CD14-positive monocyte (primary cell): ENCODE measurements around the gene ARFGEF3. TPM values are rescaled to one million over a fixed set of nuclear protein-coding genes. Genes with fewer than 3 reads are reported as not detected.

ENCODE experiments used
- DNase-seq, 3 donors: peaks; one replicate each; pipeline ENCODE4 v3.0.0-alpha.2; 2011 to 2022
- H2AFZ ChIP-seq: 2 replicates; pipeline ENCODE4 v1.6.0; 2012; ENCODE audit warnings: mild to moderate bottlenecking, low read depth, low read length, inconsistent platforms; ENCODE audit not compliant: insufficient read depth, poor library complexity, severe bottlenecking
- H3K27ac ChIP-seq, 2 donors: 1 replicate in 1 of 2; 2 replicates in 1 of 2; pipeline ENCODE4 v1.5.1; 2012 to 2013; ENCODE audit warnings: low read length in 2 of 2, control low read depth in 1 of 2, inconsistent platforms in 1 of 2, low read depth in 1 of 2, mild to moderate bottlenecking in 1 of 2
- H3K27me3 ChIP-seq, 2 donors: one replicate each; pipeline versions ENCODE4 v1.6.0 to v1.6.1; 2011 to 2013; ENCODE audit warnings: low read length in 2 of 2; ENCODE audit not compliant: control insufficient read depth in 2 of 2, insufficient read depth in 2 of 2
- H3K36me3 ChIP-seq, 2 donors: replicated peaks in 1 of 2; 1 replicate in 1 of 2; 2 replicates in 1 of 2; pipeline versions ENCODE4 v1.5.1 to v1.6.1; 2012 to 2013; ENCODE audit warnings: low read length in 2 of 2, control low read depth in 1 of 2, inconsistent platforms in 1 of 2, mild to moderate bottlenecking in 1 of 2; ENCODE audit not compliant: insufficient read depth in 2 of 2, control insufficient read depth in 1 of 2
- H3K4me1 ChIP-seq, 2 donors: 1 replicate in 1 of 2; 2 replicates in 1 of 2; pipeline versions ENCODE4 v1.5.1 to v1.6.1; 2012 to 2013; ENCODE audit warnings: low read length in 2 of 2, control low read depth in 1 of 2, inconsistent platforms in 1 of 2, mild to moderate bottlenecking in 1 of 2, moderate library complexity in 1 of 2; ENCODE audit not compliant: insufficient read depth in 2 of 2, control insufficient read depth in 1 of 2
- H3K4me2 ChIP-seq: replicated peaks from 2 replicates; pipeline ENCODE3; 2012; ENCODE audit warnings: low read length, moderate library complexity, mild to moderate bottlenecking; ENCODE audit not compliant: poor library complexity, severe bottlenecking; ENCODE audit errors: extremely low read depth
- H3K4me3 ChIP-seq, 3 experiments: fragments of 200-600 bp in 1 of 3; sonication (generic) in 1 of 3; replicated peaks in 1 of 3; 1 replicate in 2 of 3; 2 replicates in 1 of 3; pipeline ENCODE4 v1.5.1; 2011 to 2013; ENCODE audit warnings: low read length in 3 of 3, mild to moderate bottlenecking in 3 of 3, control low read depth in 2 of 3, low read depth in 2 of 3, inconsistent platforms in 1 of 3, moderate library complexity in 1 of 3
- H3K79me2 ChIP-seq: 2 replicates; pipeline ENCODE4 v1.6.0; 2012; ENCODE audit warnings: mild to moderate bottlenecking, control low read depth, inconsistent platforms, low read length, moderate library complexity; ENCODE audit not compliant: insufficient read depth
- H3K9ac ChIP-seq: 2 replicates; pipeline ENCODE4 v1.6.0; 2017; ENCODE audit warnings: low read length, mild to moderate bottlenecking; ENCODE audit not compliant: insufficient read depth, poor library complexity, severe bottlenecking
- H3K9me3 ChIP-seq, 2 donors: replicated peaks in 1 of 2; 1 replicate in 1 of 2; 2 replicates in 1 of 2; pipeline versions ENCODE4 v1.5.1 to v1.6.1; 2012 to 2013; ENCODE audit warnings: low read length in 2 of 2, control low read depth in 1 of 2; ENCODE audit not compliant: control insufficient read depth in 1 of 2, insufficient read depth in 1 of 2
- H4K20me1 ChIP-seq: 2 replicates; pipeline ENCODE4 v1.6.0; 2012; ENCODE audit warnings: mild to moderate bottlenecking, low read length, control low read depth, moderate library complexity; ENCODE audit not compliant: insufficient read depth
- H3K27ac Mint-ChIP-seq, 7 donors: one replicate each; pipeline ENCODE4 v1.8.0; 2020; ENCODE audit warnings: mild to moderate bottlenecking in 7 of 7, mixed read lengths in 7 of 7, moderate library complexity in 6 of 7, inconsistent platforms in 2 of 7
- H3K27me3 Mint-ChIP-seq, 3 donors: one replicate each; pipeline ENCODE4 v1.8.0; 2021 to 2022; ENCODE audit warnings: low read depth in 3 of 3, mild to moderate bottlenecking in 3 of 3, mixed read lengths in 3 of 3, moderate library complexity in 3 of 3, inconsistent platforms in 1 of 3
- H3K36me3 Mint-ChIP-seq, 2 donors: one replicate each; pipeline ENCODE4 v1.8.0; 2020; ENCODE audit warnings: mixed read lengths in 2 of 2, inconsistent platforms in 1 of 2, mild to moderate bottlenecking in 1 of 2
- H3K4me1 Mint-ChIP-seq: one replicate; pipeline ENCODE4 v1.8.0; 2020; ENCODE audit warnings: mild to moderate bottlenecking, mixed read lengths
- H3K4me3 Mint-ChIP-seq, 2 donors: one replicate each; pipeline ENCODE4 v1.8.0; 2020; ENCODE audit warnings: mild to moderate bottlenecking in 2 of 2, mixed read lengths in 2 of 2, moderate library complexity in 1 of 2
- H3K9me3 Mint-ChIP-seq, 7 donors: one replicate each; pipeline ENCODE4 v1.8.0; 2020 to 2022; ENCODE audit warnings: mixed read lengths in 7 of 7, mild to moderate bottlenecking in 6 of 7, moderate library complexity in 6 of 7, inconsistent platforms in 2 of 7
- WGBS: methylation state at CpG from one replicate; pipeline ENCODE4 v1.1.5; 2013; ENCODE audit warnings: missing lambda C conversion rate; ENCODE audit not compliant: insufficient coverage; 5-methylcytosine and 5-hydroxymethylcytosine counted together
- intact Hi-C, 2 donors: fragments of 100-400 bp; cut with micrococcal nuclease; formaldehyde crosslinking; loops; one replicate each; pipeline versions ENCODE4 v1.15.0 to v1.15.1; 2023
- polyA plus RNA-seq, 3 donors: library from polyadenylated mRNA; depleted of rRNA in 1 of 3; unstranded in 2 of 3; stranded (reverse) in 1 of 3; fragments of 300-500 nt in 2 of 3; fragments of >200 nt in 1 of 3; fragmentation: Illumina TruSeq in 2 of 3; gene quantifications; 1 replicate in 2 of 3; 2 replicates in 1 of 3; pipeline ENCODE4 v1.2.3, GENCODE V29; 2012 to 2021
- TF ChIP-seq, protein P1 (sequence below): fragments of 200-600 bp; IDR thresholded peaks from one replicate; pipeline ENCODE4 v1.8.0; 2022; ENCODE audit warnings: antibody characterized with exemption, mild to moderate bottlenecking

ARFGEF3 gene
- polyA plus RNA-seq, 3 donors, result not detected

DNA sequence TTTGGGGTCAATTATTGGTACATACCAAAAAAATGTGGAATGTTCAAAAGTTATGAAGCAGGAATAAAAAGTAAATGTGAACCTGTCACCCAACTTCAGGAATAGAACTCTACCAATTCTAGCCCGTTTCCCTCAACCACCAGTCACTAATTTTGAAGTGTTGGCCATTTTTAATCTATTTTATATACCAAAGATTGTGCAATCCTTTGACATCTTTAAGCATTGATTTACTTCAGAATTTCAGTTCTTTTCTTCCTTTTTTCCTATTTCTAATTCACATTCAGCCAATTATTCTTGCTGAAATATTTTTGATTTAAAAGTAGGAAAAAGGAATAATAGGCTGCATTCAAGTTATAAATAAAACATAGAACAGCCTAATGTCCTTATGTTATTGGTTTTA lies 169.0 kb downstream of the ARFGEF3 start:
- Histone ChIP-seq H3K9me3 (no peaks in the 10 kb centered on the region), H3K27me3 (no peaks in the 10 kb centered on the region), H3K9ac (no peak overlapping the region), H2AFZ (no peak overlapping the region), H3K4me3 (no peak overlapping the region), H4K20me1 (no peaks in the 10 kb centered on the region), H3K27ac (no peak overlapping the region), H3K79me2 (no peaks in the 10 kb centered on the region), H3K4me2 (no peak overlapping the region), H3K36me3 (no peaks in the 10 kb centered on the region), H3K4me1 (no peaks in the 10 kb centered on the region)
- Mint-ChIP-seq H3K9me3 (peaks cover 0 to 6% (median 0%) of the 10 kb centered on the region in 7 donors), H3K27ac (no peak overlapping the region), H3K27me3 (peaks cover 0 to 6% (median 6%) of the 10 kb centered on the region in 3 donors), H3K4me1 (peaks cover 4% of the 10 kb centered on the region), H3K4me3 (no peak overlapping the region), H3K36me3 (no peaks in the 10 kb centered on the region)
- no CpG with 5 or more reads among the region's 1 CpG for WGBS
- intact Hi-C loops, result no loop called here
- DNase-seq, result no peak
- TF ChIP-seq, protein P1, sequence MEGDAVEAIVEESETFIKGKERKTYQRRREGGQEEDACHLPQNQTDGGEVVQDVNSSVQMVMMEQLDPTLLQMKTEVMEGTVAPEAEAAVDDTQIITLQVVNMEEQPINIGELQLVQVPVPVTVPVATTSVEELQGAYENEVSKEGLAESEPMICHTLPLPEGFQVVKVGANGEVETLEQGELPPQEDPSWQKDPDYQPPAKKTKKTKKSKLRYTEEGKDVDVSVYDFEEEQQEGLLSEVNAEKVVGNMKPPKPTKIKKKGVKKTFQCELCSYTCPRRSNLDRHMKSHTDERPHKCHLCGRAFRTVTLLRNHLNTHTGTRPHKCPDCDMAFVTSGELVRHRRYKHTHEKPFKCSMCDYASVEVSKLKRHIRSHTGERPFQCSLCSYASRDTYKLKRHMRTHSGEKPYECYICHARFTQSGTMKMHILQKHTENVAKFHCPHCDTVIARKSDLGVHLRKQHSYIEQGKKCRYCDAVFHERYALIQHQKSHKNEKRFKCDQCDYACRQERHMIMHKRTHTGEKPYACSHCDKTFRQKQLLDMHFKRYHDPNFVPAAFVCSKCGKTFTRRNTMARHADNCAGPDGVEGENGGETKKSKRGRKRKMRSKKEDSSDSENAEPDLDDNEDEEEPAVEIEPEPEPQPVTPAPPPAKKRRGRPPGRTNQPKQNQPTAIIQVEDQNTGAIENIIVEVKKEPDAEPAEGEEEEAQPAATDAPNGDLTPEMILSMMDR, result no peak

DNA sequence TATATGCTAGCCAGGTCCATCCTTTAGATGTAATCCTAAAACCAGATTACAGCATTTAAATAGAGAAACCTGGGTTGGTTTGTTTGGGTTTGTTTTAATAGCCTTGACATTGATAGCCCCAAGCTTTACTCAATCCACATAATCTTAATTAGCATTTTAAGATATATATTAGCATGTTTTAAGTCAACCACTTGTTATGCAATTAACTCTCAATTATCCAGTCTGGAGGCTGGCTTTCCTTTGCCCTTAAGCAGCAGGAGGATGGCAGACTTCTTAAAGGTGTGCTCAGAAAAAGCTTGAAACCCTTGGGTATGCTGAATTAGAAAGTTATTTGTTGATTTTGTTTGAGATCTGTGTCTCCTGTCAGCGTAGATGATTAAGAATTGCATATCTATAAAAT lies 169.7 kb downstream of the ARFGEF3 start:
- Histone ChIP-seq H3K9me3 (no peaks in the 10 kb centered on the region), H3K9ac (no peak overlapping the region), H3K4me3 (no peak overlapping the region), H3K79me2 (no peaks in the 10 kb centered on the region), H3K4me1 (no peaks in the 10 kb centered on the region), H3K27me3 (no peaks in the 10 kb centered on the region), H3K4me2 (no peak overlapping the region), H3K27ac (no peak overlapping the region), H4K20me1 (no peaks in the 10 kb centered on the region), H2AFZ (no peak overlapping the region), H3K36me3 (no peaks in the 10 kb centered on the region)
- Mint-ChIP-seq H3K4me1 (peaks cover 4% of the 10 kb centered on the region), H3K27ac (no peak overlapping the region), H3K9me3 (peaks cover 0 to 6% (median 0%) of the 10 kb centered on the region in 7 donors), H3K27me3 (peaks cover 0 to 6% (median 6%) of the 10 kb centered on the region in 3 donors), H3K36me3 (no peaks in the 10 kb centered on the region), H3K4me3 (no peak overlapping the region)
- DNase-seq, result no peak
- TF ChIP-seq, protein P1, result no peak
- intact Hi-C loops, result no loop called here
- WGBS, result no CpG with 5 or more reads among the region's 1 CpG
